Stimulated activated effector memory CD8-positive, alpha-beta T cell treated with anti-CD3 and anti-CD28 coated beads, Interleukin-12 subunit alpha, Interleukin-12 subunit beta, amount 100 ng/mL, for 72 hours (primary cell): ENCODE measurements around the gene ISCA2.
A peak's percentile ranks its signal among the peaks of the same experiment; 100 is the strongest.
"Not testable (repeated sequence)": the region's sequence is repeated elsewhere in the genome, so short reads cannot be mapped to it uniquely, and the experiment has no call there.

ENCODE experiments used
- ATAC-seq: fragments of 150-1000 bp; cut with Tn5 transposase; 2 replicates; pipeline ENCODE4 v1.10.0; 2021
- DNase-seq, 2 donors: peaks; one replicate each; pipeline ENCODE4 v3.0.0; 2021 to 2022; ENCODE audit warnings: low spot score in 2 of 2
- H3K27ac Mint-ChIP-seq: one replicate; pipeline ENCODE4 v1.8.0; 2022; ENCODE audit warnings: mild to moderate bottlenecking, mixed read lengths
- H3K36me3 Mint-ChIP-seq: one replicate; pipeline ENCODE4 v1.8.0; 2022; ENCODE audit warnings: mild to moderate bottlenecking, mixed read lengths
- H3K4me1 Mint-ChIP-seq: one replicate; pipeline ENCODE4 v1.8.0; 2022; ENCODE audit warnings: mixed read lengths
- H3K4me3 Mint-ChIP-seq: one replicate; pipeline ENCODE4 v1.8.0; 2022; ENCODE audit warnings: mild to moderate bottlenecking, mixed read lengths
- H3K9me3 Mint-ChIP-seq: one replicate; pipeline ENCODE4 v1.8.0; 2022; ENCODE audit warnings: mixed read lengths

Gene ISCA2, protein sequence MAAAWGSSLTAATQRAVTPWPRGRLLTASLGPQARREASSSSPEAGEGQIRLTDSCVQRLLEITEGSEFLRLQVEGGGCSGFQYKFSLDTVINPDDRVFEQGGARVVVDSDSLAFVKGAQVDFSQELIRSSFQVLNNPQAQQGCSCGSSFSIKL

GRCh38 chr14:74493343-74494261, at the start of gene ISCA2:
Gene ISCA2, plus strand, starts transcription at chr14:74493765. Its CDS starts 10 bp downstream, at chr14:74493775.
- DNase-seq (peak; percentile 98 to 99), ATAC-seq (peak; percentile 96)
- H3K4me1 Mint-ChIP-seq = peaks cover 22% of the 10 kb centered on the region
- H3K9me3 Mint-ChIP-seq = no peaks in the 10 kb centered on the region
- no peak within 1 kb of the TSS for H3K4me3 Mint-ChIP-seq
- H3K36me3 Mint-ChIP-seq = peaks cover 19% of the 10 kb centered on the region
- no peak within 1 kb of the TSS for H3K27ac Mint-ChIP-seq

GRCh38 chr14:74444866-74445265, 48.7 kb upstream of the ISCA2 start:
- H3K4me3 Mint-ChIP-seq = no peak overlapping the region

GRCh38 chr14:74454397-74454796, 39.2 kb upstream of the ISCA2 start:
- not testable (repeated sequence) for H3K27ac Mint-ChIP-seq, ATAC-seq, H3K9me3 Mint-ChIP-seq

More at GRCh38 chr14:74444866-74445265, 48.7 kb upstream of the ISCA2 start:
- Mint-ChIP-seq H3K9me3 (no peaks in the 10 kb centered on the region), H3K27ac (no peak overlapping the region), H3K36me3 (no peaks in the 10 kb centered on the region), H3K4me1 (no peaks in the 10 kb centered on the region)
- DNase-seq (no peak), ATAC-seq (no peak)

DNA sequence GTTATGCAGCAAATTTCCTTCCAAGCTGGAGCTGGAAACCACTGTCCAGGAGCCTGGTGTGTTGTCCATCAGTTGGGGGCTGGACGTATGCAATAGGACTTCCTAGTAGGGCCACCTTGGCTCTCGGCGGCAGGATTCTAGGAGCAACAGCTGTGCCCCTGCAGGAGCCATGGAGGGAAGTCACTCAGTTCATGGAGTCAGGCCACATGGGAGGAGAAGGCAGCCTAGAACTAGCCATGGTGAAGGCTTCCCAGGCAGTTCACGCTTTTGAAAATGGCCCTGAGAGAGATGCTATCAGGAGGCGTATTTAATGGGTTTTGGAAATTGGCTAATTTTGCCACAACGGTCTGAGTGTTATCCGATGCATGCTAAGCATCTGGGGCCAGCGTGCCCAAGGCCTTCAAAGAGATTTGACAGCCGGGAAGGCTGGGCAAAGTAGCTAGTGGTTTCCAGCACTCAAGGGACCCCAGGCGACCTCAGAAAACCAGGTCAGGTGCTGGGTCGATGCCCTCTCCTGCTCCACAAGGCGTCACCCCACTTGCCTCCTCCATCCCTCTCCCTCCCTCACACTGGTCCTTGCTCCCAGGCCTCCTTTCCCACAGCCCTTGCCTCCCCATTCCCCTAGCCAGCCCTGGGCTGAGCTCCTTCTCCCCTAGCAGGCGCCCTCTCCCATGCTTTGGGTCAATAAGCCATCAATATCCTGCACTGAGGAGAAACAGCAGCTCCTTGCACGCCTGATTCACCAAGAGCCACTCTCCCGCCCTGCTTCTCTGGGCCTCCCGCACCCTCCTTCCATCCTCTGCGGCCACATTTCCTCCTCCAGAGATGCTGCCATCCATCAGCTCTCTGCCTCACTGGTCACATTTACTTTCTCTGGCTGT, 36.6 kb upstream of the ISCA2 start:
- ATAC-seq = no peak
- no peaks in the 10 kb centered on the region for H3K4me1 Mint-ChIP-seq

More at GRCh38 chr14:74454397-74454796, 39.2 kb upstream of the ISCA2 start:
- not testable (repeated sequence) for H3K4me1 Mint-ChIP-seq, H3K36me3 Mint-ChIP-seq, H3K4me3 Mint-ChIP-seq, DNase-seq

GRCh38 chr14:74457565-74457895, 36.0 kb upstream of the ISCA2 start:
- no peak overlapping the region for H3K27ac Mint-ChIP-seq
- no peaks in the 10 kb centered on the region for H3K36me3 Mint-ChIP-seq
- H3K4me3 Mint-ChIP-seq = no peak overlapping the region
- no peak for DNase-seq
- no peaks in the 10 kb centered on the region for H3K4me1 Mint-ChIP-seq
- ATAC-seq = no peak
- H3K9me3 Mint-ChIP-seq = no peaks in the 10 kb centered on the region

More for the DNA sequence above, 36.6 kb upstream of the ISCA2 start:
- no peaks in the 10 kb centered on the region for H3K36me3 Mint-ChIP-seq
- no peak for DNase-seq
- no peak overlapping the region for H3K4me3 Mint-ChIP-seq
- H3K9me3 Mint-ChIP-seq = no peaks in the 10 kb centered on the region
- no peak overlapping the region for H3K27ac Mint-ChIP-seq

GRCh38 chr14:74459289-74459946, 34.1 kb upstream of the ISCA2 start:
- peak overlapping the region; percentile 44 for H3K27ac Mint-ChIP-seq
- peak in 1 of 2 donors; percentile 62 for DNase-seq

GRCh38 chr14:74459976-74460375, 33.6 kb upstream of the ISCA2 start:
- Mint-ChIP-seq H3K27ac (peak overlapping the region; percentile 44), H3K4me1 (no peaks in the 10 kb centered on the region), H3K9me3 (no peaks in the 10 kb centered on the region), H3K4me3 (no peak overlapping the region), H3K36me3 (no peaks in the 10 kb centered on the region)
- no peak for DNase-seq
- no peak for ATAC-seq

More at GRCh38 chr14:74459289-74459946, 34.1 kb upstream of the ISCA2 start:
- Mint-ChIP-seq H3K4me1 (no peaks in the 10 kb centered on the region), H3K4me3 (no peak overlapping the region), H3K9me3 (no peaks in the 10 kb centered on the region), H3K36me3 (no peaks in the 10 kb centered on the region)
- ATAC-seq = peak; percentile 82

DNA sequence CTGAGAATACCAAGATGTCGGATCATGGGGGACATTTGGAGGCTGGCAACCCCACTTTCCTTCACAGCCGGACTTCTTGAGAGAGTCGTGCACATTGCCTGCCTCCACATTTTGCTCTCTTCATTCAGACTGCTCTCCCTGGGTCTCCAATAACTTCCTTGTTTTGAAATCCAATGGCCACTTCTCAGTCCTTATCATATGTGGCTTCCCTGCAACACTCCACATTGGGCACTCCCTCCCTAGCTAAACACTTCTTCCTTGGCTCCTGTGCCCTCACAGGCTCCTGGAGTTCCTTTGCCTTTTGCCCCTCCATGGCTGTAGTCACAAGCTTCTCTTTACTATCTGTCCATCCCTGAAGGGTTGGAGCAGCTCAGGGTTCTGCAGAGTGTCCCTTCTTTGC, 30.6 kb upstream of the ISCA2 start:
- Mint-ChIP-seq H3K27ac (no peak overlapping the region), H3K4me1 (no peaks in the 10 kb centered on the region), H3K4me3 (no peak overlapping the region), H3K9me3 (no peaks in the 10 kb centered on the region), H3K36me3 (no peaks in the 10 kb centered on the region)
- ATAC-seq (no peak), DNase-seq (no peak)

DNA sequence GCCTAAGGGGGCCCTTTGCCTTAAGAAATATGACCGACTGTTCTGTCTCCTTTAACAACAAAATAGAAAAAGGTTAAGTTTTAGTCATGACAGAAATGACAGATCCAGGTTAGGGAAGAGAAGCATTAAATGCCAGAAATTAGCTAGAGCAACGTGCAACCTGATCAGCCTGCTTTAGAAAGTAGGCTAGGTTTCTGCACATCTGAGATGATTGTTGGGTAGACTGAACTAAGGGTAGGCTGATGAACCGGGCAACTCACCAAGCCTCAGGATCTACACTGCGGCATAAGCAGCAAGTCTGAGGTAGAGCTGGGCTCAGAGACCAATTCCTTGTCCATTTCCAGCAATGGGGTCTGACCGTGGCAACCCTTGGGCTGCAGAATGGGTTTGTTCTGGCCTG, 29.9 kb upstream of the ISCA2 start:
- Mint-ChIP-seq H3K9me3 (no peaks in the 10 kb centered on the region), H3K4me1 (no peaks in the 10 kb centered on the region), H3K4me3 (no peak overlapping the region), H3K36me3 (no peaks in the 10 kb centered on the region), H3K27ac (no peak overlapping the region)
- DNase-seq (no peak), ATAC-seq (no peak)

GRCh38 chr14:74464785-74465184, 28.8 kb upstream of the ISCA2 start:
- ATAC-seq (no peak), DNase-seq (no peak)
- H3K4me3 Mint-ChIP-seq = no peak overlapping the region
- no peaks in the 10 kb centered on the region for H3K9me3 Mint-ChIP-seq
- no peaks in the 10 kb centered on the region for H3K36me3 Mint-ChIP-seq
- no peaks in the 10 kb centered on the region for H3K4me1 Mint-ChIP-seq
- H3K27ac Mint-ChIP-seq = no peak overlapping the region

- Mint-ChIP-seq H3K4me1 (no peaks in the 10 kb centered on the region), H3K4me3 (no peak overlapping the region)
- no peak for ATAC-seq
Observed at GRCh38 chr14:74465335-74465734, 28.2 kb upstream of the ISCA2 start.

GRCh38 chr14:74468513-74468912, 25.1 kb upstream of the ISCA2 start:
- H3K36me3 Mint-ChIP-seq = no peaks in the 10 kb centered on the region
- H3K4me1 Mint-ChIP-seq = no peaks in the 10 kb centered on the region
- ATAC-seq = no peak
- no peaks in the 10 kb centered on the region for H3K9me3 Mint-ChIP-seq
- DNase-seq = no peak
- no peak overlapping the region for H3K4me3 Mint-ChIP-seq
- no peak overlapping the region for H3K27ac Mint-ChIP-seq

More at GRCh38 chr14:74465335-74465734, 28.2 kb upstream of the ISCA2 start:
- no peak overlapping the region for H3K27ac Mint-ChIP-seq
- DNase-seq = no peak
- no peaks in the 10 kb centered on the region for H3K9me3 Mint-ChIP-seq
- H3K36me3 Mint-ChIP-seq = no peaks in the 10 kb centered on the region

DNA sequence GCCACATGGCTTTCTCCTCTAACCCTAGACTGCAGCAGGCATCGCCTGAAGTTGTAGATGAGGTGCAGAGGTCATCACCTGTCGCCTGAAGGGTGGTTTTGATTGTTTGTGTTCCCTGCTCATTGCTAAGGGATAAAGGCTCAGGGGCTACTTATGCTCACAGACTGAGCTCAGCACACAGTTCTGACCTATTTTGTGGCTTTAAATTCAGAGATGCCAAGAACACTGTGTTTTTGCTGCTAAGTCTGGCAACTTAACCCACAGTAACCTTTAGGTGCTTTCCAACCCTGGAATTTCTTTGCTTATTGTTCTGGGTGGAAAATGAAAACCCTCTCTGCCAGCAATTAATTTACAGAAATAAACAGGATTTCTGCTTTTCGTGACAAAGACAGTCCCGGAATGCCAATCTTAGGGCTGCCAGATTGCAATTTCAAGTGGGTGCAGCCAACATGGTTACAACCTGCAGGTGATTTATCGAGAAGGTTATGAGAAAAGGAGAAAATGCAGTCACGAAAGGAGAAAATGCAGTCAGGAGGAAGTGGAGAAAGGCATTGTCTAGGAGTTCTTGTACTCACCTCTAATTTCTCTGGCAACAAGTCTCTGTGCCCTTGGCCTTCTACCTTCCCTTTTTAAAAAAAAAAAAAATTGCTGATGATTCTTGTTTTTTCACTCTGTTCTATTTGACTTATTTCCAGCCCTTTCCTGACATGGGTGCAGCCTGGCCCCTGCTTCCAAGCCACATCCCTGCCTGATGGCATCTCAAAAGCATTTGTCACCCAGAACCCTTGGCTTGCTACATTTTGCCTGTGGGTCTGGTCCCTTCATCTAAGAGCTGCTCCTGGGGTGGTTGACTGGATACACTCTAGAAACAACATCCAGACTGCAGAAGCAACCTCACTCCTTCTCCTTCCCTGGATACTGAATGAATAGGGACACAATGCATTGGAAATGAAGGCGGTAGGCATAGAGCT, 23.7 kb upstream of the ISCA2 start:
- Mint-ChIP-seq H3K9me3 (no peaks in the 10 kb centered on the region), H3K4me1 (no peaks in the 10 kb centered on the region), H3K4me3 (no peak overlapping the region), H3K27ac (no peak overlapping the region), H3K36me3 (no peaks in the 10 kb centered on the region)
- ATAC-seq (no peak), DNase-seq (no peak)

DNA sequence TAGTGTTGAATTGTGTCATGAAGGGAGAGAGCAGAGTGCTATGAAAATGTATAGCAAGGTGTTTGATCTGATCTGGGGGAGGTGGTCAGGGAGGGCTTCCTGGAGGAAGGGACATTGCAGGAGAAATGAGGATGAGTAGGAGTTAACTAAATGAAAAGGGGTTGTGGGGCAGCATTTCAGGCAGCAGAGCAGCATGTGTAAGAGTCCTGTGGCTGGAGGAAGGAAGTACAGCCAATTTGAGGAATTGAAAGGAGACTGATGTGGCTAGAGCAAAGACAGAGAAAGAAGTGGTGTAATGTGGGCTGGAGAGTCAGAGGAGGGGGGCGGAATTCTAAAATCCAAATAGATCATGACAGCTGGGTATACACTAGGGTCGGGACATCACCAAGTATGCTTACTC, 21.0 kb upstream of the ISCA2 start:
- Mint-ChIP-seq H3K36me3 (no peaks in the 10 kb centered on the region), H3K4me3 (no peak overlapping the region), H3K9me3 (no peaks in the 10 kb centered on the region), H3K4me1 (no peaks in the 10 kb centered on the region), H3K27ac (no peak overlapping the region)
- no peak for DNase-seq
- no peak for ATAC-seq
